NCI-H187 (cell line): ENCODE measurements around the gene LRIT1.

Source experiments
- DNase-seq, 2 experiments: peaks; one replicate each; lab custom pipeline; 2025; lab: John Stamatoyannopoulos, UW

The LRIT1 gene

DNA sequence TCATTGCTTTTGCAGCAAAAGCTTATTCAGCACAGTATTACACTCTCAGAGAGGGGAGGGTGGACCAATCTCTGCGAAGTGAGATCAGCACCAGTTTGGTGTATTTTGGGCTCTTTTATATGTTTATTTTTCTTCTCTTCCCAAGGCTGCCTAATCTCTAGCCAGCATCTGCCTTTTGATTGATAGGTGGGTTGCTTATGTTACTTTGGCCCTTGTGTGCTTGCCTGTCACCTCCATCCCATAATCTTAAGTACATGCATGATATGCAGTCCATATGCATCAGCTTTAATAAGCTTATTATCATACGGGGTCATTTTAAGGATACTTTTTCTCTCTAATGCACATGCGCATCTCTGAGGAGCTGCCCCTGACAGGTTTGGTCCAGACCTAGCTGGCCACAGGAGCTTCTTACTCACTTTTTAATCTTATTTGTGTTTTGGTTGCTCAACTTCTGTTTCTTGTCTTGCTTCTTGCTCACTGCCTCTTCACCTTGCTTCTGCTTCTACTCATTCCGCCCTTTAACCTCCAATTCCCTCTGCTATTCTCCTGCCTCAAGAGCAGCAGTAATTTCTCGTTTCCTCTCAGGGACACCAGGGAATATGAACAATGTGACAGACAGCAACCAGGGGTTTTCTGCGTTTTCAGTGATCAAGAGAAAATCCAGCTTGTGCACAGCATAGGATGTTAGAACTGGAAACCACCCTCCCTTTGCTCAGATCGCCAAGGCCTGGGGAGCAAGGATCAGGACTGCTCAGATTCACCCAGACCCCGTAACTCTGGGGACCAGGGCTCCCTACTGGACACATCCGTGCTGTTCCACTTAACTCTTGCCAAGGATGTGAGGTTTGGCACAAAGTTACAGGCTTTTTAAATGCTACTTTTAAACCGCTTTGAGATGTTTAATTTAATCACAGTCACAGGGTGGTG lies 13.5 kb upstream of the LRIT1 start:
- DNase-seq, result no peak

DNA sequence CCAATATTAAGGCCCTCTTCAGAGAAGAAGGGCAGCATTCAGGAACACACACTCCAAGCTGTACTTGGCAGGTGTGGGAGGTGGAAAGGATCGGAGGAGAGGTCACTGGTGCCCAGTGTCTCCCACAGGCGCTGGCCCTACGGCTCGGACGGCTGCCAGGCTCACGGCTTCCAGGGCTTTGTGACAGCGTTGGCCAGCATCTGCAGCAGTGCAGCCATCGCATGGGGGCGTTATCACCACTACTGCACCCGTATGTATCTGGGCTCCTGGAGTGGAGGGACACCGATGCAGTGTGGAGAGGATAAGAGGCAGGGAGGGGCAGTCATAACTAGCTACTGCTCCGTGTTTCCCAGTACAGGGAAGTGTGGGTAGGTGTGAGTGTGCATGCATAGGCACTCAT lies 7.4 kb upstream of the LRIT1 start:
- no peak for DNase-seq

DNA sequence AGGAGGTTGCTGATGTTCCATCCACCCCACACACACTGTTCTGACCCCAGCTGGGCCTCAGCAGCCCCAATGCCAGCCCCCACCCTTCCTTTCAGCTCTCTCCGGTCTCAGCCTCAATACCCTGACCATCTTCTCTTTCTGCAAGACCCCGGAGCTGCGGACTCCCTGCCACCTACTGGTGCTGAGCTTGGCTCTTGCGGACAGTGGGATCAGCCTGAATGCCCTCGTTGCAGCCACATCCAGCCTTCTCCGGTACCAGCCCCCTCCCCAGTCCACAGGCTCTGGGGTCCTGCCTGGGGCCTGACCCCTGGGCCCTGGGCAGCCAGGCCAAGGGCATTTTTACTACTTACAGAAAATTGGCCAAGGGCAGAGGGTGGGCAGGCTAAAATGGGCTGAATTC lies 6.2 kb upstream of the LRIT1 start:
- DNase-seq, result no peak

DNA sequence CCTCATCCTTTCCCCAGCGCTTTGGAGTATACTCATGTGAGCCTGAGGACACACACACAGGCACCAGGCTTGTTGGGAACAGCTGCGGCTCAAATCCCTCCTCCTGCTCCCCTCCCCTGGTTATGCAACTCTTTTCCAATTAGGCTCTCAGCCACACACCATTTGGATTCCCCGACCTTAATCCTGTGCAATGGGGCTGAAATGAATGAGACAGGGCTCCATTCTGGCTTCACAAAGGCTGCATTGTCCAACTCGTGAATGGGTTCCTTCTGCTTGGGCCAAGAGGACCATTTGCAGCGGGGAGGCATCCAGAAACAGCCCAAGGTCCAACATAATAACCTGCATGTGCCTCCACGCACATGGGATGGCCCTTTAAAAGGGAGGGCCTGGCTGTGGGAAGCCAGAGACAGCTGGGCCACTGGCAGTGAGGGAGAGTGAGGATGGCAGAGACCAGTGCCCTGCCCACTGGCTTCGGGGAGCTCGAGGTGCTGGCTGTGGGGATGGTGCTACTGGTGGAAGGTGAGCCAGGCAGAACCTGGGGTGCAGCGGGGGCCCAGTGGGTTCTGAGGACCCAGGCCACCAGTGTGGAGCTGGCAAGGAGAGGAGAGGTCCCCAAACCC lies 3.4 kb upstream of the LRIT1 start, which contains the start of gene RGR:
TSS of gene RGR (plus strand) at position 403 of the 620 bp plus-strand sequence. CDS start at position 441, 38 bp downstream.
- DNase-seq, result no peak

DNA sequence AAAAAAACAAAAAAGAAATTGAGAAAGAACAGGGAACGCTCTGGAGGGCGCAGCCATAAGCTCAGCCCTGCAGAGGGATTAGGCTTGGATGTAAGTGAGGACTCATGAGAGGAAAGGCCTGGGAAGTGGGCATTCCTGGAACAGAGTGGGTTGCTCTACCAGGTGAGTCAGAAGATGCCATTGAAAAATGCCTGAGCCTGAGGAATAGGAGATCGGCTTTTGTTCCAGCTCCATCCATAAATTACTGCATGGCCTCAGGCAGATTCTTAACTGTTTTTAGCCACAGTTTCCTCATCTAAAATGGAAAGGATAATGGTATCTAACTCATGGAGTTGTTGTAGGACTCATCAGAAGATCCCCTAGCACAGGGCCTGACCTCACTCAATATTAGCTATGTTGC lies 2.4 kb upstream of the LRIT1 start:
- DNase-seq, result no peak

DNA sequence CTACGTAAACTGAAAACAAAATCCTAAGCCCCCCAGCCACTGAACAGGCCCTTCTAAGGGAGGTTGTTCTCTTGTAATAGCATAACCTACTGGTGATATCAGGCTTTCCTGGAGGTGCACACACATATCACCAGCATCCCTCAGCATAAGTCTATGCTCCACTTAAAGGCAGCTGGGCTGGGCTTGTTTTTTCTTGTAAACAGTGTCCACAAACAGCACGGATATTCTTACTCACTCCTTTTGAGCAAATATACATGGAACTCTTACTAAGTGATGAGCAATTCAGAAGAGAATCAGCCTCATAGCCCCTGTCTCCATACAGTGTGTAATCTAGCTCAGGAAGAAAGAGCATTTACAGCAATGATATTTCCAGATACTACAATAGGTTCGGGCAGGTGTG lies 2.4 kb downstream of the LRIT1 start:
- DNase-seq, result no peak

DNA sequence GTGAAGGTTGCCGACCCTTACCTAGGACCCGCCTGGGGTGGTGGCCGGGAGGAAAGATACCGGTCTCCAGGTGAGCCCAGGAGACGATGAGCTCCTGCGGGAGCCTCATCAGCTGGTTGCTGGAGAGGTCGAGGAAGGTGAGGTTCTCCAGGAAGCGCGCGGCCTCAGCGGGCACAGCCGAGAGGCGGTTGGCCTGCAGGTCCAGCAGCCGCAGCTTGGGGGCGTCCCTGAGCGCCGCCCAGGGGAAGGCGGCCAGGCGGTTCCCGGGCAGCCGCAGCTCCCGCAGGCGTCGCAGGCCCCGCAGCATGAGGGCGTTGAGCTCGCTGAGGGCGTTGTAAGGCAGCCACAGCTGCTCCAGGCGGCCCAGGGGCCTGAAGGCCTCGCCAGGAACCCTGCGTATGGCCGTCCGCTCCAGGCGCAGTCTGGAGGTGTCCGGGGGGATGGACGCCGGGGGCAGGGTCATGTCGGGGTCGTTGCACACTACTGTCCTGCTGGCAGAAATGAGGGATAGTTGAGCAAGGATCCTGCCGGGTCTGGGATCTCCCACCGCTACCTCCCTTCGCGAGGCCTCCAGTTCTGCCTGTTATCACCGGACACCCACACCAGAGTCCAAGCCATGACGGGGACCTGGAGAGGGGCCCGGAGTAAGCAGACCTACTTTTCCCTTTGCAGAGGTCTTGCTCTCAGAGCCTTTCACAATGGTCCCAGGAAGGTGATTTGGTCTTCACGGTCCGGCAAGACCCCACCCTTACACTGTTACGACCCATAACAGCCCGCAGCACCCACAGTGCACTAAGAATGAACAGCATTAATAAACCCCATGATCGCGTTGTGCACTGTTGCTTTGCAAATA lies 3.9 kb downstream of the LRIT1 start:
- no peak for DNase-seq

DNA sequence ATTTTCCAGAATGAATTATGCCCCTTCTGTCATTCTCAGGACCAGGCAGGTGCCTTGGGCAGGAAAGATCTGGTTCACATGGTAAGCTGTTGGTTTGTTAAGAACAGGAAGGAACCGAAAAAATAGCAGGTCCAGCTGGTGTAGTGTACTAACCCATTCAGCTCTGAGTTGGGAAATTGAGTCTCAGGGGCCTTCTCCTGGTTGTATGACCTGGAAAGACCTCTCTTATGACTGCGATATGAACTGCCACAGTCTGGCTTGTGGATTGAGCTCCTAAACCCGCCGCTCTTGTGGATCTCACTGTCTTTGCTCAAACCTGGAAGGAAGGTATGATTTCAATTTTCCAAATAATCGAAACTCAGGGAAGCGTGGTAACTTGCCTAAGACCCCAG lies 4.5 kb downstream of the LRIT1 start:
- DNase-seq, result no peak

DNA sequence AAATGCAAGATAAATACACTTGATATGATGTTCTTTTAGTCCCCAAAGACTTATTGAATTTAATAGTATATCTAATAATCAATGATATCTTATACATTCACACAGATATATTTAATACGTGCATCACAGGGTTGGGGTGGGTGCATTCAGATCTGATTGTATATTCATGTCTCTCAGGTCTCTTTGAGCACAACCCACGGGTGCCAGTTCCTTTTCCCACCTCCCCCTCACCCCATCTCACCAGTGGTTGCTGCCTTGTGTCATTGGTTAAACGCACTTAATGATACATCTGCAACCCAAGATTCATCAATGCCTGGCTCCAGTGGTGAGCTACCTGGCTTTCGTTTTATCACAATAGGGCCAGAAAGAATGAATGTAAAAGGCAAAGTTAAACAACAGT lies 6.2 kb downstream of the LRIT1 start:
- DNase-seq, result no peak

DNA sequence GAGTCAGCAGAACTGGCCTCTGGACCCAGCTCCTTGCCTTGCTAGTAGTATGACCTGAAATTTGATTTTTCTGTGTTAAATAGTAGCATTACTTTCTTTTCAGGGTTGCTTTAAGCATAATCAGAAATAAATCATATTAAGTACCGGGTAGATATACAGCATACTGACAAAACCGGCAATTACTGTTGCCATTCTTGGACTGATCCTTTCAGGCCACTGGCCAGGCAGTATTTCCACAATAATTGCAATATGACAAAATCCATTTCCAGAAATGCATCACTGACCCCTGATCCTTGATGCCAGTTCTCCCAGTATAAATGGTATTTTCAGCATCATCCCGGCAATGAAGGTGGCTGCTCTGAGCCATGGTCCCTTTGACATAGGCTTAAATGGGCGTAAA lies 6.9 kb downstream of the LRIT1 start:
- no peak for DNase-seq

DNA sequence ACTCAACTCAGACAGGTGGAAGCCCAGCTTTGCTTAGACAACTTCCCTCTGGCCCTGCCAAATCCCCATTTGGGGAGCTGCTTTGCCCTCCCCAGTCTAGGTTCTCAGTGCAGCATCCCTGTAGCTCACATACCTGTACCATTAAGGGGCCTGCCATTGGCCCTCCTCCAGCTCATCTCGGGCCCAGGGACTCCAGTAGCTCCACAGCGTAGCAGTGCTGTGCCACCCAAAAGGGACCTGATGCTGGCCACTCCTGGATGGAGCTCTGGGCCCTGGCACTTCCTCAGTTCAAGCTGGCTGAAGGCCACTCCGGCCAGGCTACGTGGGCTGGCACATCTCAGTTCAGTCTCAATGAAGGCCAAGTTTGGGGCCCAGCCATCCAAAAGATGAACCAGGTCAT lies 7.4 kb downstream of the LRIT1 start:
- DNase-seq, result no peak

DNA sequence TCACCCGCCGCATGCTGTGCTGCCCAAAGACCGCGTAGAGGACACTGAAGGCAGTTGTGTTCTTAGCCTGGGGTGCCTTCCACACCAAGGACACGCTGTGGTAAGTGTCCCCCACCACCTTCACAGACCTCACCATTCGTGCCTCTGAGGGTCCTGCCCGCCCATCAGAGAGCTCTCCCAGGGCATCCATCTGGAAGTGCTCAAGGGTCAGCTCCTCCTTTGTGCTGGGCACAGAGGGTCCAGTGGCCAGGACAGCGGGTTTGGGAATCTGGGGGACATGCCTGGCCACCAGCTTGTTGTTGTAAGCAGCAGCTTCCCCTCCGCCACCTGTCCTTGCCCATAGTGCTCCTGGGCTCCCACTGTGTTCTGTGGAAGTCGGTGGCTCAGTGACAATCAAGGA lies 9.0 kb downstream of the LRIT1 start:
- DNase-seq, result no peak

DNA sequence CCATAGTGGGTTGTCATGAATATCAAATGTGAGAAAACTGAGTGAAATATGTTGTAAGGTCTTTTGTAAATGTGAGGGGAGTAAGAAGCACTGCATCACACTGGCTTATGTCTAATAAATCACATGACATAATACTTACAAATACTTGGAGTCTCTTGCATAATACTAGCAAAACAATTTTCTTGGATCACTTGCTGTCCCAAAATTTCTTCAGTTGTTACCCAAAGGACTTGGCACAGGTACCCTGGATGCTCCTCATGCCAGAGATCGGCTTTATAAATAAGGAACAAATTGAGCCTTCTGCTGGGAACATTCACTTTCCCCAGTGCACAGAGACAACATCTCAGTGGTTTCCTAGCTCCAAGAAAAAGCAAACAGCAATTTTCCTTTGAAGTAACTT lies 11.0 kb downstream of the LRIT1 start:
- no peak for DNase-seq

DNA sequence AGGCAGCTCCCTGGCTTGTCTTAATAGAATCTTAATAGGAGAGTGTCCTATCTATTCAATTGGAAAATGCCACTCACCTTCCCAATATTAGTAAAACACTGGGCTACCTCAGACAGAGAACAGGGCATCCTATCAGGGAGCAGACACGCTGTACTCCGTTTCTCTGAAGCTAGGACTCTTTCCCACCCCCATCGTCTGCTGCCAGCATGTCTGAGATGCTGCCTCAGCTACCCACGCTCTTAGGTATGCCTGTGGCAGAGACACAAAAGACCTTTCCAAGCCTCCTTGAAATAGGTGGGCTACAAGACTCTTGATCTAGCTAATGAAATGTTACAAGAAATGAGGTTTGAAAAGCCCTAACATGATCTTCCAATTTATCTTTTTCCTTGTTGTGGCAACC lies 13.5 kb downstream of the LRIT1 start:
- no peak for DNase-seq

DNA sequence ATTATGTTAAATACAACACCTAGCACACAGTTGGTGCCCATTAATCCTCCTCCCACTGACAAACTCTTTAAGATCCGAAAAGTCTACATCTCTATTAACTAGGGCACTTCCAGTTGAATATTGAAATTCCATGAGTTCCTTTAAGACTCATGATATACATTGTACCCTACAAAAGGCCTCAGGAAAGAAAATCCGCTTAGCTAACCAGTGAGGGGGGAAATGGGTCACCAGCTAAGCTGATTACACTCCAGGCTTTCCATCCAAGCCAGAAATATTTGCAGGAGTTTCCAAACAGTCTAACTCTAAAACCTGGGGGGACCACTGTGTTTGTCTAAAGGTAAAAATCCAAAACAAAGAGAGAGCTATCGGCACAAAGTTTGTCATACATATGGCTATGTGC lies 14.7 kb downstream of the LRIT1 start:
- no peak for DNase-seq

DNA sequence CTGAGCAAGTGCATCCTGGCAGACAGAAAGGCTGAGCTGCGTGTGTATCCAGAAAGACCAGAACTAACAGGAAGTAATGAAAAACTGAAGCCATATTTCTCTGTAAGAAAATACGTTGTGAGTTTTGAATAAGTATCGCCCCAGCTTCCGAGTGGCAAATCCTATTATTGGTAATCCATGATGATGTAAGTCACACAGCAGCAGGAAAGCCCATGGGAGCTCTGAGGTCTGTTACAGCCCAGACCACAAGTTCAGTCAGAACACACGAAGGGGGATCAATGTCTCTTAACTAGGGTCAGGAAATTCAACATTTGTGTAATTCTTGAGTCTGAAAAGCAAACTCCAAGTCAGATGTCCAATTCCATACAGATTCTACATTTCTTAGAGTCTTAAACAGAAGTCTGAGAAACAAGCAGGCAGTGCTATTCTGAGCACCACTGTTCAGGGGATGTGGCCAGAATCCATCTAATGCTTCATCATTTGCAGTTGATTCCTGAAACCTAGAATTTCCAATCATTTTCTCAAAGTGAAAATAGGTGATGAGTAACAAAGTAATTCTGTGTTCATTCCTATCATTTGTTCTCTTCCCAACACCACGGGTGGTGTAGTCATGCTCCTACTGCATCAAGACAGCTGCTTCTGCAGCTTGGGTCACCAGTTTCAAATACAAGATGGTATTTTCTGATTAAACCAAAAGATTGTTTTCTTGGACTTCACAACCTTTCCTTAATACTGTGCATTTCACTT lies 15.7 kb downstream of the LRIT1 start, which contains the start of gene LRIT2:
TSS of gene LRIT2 (minus strand) at position 118 of the 747 bp plus-strand sequence. CDS start at position 94, 24 bp downstream.
- DNase-seq, result no peak

DNA sequence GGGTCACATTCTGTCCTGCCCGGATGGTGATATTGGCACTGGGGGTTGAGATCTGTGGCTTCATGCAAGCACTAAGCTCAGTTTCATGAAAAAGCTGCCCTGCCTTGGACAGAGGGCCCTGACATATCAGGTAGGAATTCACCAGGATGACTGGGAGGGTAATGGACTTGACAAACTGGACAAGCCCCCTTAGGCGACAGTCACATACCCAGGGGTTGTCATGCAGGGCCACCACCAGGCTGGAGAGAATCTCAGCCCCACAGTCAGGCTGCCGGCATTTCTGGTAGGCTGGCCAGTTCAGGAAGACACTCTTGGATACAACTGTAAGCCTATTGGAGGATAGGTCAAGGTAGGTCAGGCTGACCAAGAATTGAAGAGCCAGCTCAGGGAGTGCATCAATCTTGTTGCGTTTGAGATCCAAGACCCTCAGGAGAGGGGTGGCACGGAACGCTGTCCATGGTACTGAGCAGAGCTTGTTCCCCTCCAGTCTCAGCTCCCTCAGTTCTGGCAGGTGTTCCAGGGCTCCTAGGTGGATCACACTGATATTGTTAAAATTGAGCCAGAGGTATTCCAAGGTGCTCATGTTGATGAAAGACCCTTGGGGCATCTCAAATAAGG lies 16.8 kb downstream of the LRIT1 start:
- DNase-seq, result no peak

DNA sequence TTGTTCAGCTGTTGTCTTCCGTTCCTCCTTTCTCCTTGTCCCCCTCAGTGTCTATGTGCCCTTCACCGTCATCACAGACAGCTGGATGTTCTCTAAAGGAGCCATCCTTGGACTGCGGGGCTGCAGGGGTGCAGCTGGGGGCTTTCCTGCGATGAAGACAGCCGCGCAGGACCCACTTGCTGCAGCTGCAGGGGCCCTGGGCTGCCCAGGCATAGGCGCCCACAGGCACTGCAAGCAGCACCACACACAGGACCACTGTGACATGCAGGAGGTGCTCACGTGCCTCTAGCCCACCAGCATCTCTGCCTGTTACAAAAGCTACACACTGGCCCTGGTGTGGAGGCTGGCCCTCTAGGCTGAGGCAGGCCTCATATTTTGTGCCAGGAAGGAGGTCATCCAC lies 19.4 kb downstream of the LRIT1 start:
- DNase-seq, result no peak

DNA sequence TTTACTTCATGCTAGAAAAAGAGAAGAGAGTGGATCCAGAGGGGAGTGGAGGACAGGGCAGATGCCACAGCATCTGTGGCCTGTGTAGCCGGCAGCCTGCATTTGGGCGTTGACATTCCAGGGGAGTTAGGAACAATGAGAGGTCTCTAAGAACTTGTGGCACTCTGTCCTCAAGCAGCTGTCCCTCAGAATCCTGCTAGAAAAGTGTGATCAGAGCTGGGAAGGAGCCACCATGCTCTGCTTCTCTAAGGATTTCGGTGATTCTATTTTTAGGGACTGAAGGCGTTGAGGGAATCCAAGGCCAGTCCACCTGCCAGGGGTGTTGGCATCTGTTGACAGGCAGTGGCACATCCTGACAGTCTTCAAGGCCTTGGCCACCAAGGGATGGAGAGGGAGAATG lies 23.6 kb downstream of the LRIT1 start:
- DNase-seq, result no peak

DNA sequence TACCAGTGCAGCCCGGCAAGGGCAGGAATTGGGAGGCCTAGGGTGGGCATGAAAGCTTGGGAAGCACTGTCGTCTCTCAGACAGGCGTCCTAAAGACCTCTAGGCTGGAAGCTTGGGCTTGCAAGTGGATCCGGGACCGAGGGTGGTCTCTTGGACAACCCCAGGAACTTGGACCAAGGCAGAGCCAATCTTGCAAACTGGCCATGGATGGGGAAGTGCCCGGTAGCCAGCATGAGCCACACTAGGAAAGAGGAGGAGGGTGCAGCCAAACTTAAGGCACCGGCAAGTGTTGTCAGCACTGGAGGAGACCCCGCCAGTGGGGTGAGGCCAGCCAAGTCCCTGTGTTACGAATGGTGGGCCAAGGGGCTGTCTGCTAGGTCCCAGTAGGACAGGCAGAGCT lies 24.5 kb downstream of the LRIT1 start:
- no peak for DNase-seq

DNA sequence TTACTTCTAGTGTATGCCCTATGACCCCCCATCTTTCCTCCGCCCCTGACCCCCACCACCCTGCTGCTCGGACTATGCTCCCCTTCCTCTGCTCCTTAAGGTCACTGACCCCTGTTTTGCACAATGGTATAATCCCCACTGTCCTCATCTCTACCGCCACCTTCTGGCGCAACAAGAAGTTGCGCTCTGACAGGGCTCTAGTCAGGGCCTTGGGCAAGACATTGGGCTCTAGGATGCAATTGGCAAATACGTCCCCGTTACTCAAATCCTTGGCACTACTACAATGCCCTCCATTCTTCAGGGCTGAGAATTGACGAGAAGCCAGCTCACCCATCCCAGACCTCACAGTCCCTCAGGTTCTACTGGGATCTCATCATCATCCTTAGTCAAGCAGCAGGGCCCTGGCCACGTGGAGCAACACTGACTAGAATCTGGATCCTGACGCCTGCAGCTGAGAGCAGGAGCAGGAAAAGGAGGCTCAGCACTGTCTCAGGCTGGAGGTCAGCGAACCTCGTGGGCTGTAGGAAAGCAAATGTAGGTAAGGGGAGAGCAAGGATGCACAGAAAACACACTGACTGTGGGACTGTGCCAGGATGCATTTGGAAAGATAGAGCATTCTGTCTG lies 26.6 kb downstream of the LRIT1 start:
- DNase-seq, result no peak
